Measurements from ENCODE around the gene ACTG1. TPM values are rescaled to one million over a fixed set of nuclear protein-coding genes. Genes with fewer than 3 reads are reported as not detected.
A peak's percentile ranks its signal among the peaks of the same experiment; 100 is the strongest.

Gene ACTG1
- total RNA-seq, 4 donors from 2014 or later = 2,510 to 3,878 (median 3,203) TPM

DNA sequence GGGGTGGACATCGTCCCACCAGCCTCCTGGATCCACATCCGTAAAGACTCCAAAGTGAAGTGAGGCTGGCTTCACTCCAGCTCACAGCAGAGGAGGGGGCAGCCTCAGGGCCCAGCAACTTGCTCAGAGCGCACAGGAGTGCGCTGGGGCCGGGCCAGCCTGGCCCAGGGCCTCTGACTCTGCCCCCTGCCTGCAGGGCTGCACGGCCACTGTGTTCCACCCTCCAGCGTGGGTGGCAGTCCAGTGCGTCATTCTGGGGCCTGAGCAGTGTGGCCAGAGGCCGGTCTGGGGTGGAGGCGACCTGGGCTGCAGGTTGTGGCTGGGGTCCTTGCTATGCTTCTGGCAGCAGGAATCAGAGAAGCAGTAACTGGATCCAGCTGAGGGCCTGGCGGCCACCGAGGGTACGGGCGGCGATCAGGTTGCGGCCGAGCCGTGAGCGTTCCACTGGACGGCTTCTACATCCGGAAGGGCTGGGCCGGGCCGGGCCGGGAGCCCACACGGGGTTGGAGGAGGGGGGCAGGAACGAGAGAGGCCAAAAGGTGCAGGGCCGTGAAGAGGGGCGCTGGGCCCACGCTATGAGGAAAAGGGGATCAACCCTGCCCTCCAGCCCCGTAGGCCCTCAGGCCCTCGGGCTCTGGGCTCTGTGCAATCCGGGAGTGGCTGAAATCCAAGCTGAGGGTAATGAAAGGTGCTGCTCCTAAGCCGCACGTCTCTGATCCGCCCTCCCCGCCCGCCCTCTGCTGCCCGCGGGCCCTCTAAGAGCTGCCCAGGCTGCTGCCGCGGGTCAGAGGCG lies 15.2 kb upstream of the ACTG1 start, which contains the start of gene FSCN2:
FSCN2 (plus strand) TSS at position 787 of the 793 bp plus-strand sequence. CDS start 155 bp downstream, outside the sequence.
- no peak within 1 kb of the TSS for H3K4me3 ChIP-seq

DNA sequence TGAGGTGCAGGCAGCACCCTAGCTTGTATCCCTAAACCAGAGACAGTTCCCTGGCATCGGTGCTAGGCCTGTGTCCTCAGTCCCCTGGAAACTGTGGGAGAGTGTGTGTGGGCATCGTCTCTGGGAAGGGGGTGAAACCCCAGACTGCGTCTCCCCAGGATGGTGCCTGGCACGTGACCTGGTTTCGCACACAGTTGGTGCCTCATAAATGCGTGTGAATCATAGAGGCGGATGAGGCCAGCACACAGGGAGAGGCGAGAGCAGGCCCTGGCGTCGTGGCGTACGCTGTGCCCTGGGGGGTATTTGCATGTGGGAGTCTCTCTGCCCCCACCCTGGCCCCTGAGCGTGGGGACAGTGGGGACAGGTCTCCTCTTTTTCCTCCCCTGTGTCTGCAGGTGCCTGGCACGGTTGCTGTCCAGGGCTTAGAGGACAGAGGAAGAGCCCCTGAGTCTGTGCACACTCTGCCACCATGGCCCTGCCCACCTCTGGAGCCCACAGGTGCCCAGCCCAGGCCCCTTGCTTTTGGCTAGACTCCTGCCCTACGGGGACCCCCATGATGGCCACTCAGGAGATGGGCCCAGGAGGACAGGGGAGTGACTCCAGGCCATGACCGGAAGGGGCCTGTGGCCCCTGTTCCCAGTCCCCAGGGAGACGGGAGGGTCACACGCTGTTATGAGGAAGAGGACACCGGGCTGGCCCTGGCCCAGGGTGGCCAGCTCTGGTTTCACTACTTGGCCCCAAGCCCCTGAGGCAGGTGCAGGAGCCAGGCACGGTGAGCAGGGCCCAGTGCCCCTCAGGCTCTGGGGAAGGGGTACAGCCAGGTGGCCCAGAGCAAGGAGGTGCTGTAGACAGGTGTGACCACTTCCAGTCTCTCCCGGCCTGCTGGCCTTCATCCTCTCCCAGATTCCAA lies 14.3 kb upstream of the ACTG1 start:
- peaks cover 0 to 8% of the 10 kb centered on the region in 2 donors for H3K27me3 ChIP-seq
- no peak for DNase-seq
- H3K36me3 ChIP-seq = no peaks in the 10 kb centered on the region
- H3K4me3 ChIP-seq = no peak overlapping the region
- H3K27ac ChIP-seq = no peak overlapping the region
- H3K9me3 ChIP-seq = no peaks in the 10 kb centered on the region
- peaks cover 0 to 7% (median 0%) of the 10 kb centered on the region in 4 donors for H3K4me1 ChIP-seq
- no peak for TF ChIP-seq POLR2A (IDR thresholded peaks at IDR 0.05)
- TF ChIP-seq, protein P1, sequence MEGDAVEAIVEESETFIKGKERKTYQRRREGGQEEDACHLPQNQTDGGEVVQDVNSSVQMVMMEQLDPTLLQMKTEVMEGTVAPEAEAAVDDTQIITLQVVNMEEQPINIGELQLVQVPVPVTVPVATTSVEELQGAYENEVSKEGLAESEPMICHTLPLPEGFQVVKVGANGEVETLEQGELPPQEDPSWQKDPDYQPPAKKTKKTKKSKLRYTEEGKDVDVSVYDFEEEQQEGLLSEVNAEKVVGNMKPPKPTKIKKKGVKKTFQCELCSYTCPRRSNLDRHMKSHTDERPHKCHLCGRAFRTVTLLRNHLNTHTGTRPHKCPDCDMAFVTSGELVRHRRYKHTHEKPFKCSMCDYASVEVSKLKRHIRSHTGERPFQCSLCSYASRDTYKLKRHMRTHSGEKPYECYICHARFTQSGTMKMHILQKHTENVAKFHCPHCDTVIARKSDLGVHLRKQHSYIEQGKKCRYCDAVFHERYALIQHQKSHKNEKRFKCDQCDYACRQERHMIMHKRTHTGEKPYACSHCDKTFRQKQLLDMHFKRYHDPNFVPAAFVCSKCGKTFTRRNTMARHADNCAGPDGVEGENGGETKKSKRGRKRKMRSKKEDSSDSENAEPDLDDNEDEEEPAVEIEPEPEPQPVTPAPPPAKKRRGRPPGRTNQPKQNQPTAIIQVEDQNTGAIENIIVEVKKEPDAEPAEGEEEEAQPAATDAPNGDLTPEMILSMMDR (IDR thresholded peaks at IDR 0.05) = no peak

More for the DNA sequence above, 15.2 kb upstream of the ACTG1 start, which contains the start of gene FSCN2:
- TF ChIP-seq POLR2A (IDR thresholded peaks at IDR 0.05) = no peak
- TF ChIP-seq, protein P1 (IDR thresholded peaks at IDR 0.05) = peak in 1 of 6 experiments; percentile 17
- Histone ChIP-seq H3K27me3 (peaks cover 0 to 8% of the 10 kb centered on the region in 2 donors), H3K9me3 (no peaks in the 10 kb centered on the region), H3K27ac (no peak within 1 kb of the TSS), H3K4me1 (peaks cover 0 to 7% (median 0%) of the 10 kb centered on the region in 4 donors), H3K36me3 (no peaks in the 10 kb centered on the region)
- DNase-seq = no peak

DNA sequence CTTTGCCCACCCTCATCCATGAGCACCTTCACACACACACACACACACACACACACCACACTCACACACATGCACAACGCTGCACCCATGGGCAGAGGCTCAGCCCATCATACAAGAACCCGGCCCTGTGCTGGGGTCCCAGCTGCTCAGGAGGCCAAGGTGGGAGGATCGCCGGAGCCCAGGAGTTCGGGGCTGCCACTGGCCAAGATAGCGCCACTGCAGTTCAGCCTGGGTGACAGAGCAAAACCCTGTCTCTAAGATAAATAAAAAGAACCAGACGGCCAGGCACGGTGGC lies 12.2 kb upstream of the ACTG1 start:
- Histone ChIP-seq H3K9me3 (no peaks in the 10 kb centered on the region), H3K4me3 (no peak overlapping the region), H3K27me3 (peaks cover 0 to 8% of the 10 kb centered on the region in 2 donors), H3K36me3 (no peaks in the 10 kb centered on the region), H3K4me1 (peaks cover 0 to 11% (median 2%) of the 10 kb centered on the region in 4 donors), H3K27ac (no peak overlapping the region)
- no peak for DNase-seq
- TF ChIP-seq, protein P1 (IDR thresholded peaks at IDR 0.05) = no peak
- TF ChIP-seq POLR2A (IDR thresholded peaks at IDR 0.05) = no peak

DNA sequence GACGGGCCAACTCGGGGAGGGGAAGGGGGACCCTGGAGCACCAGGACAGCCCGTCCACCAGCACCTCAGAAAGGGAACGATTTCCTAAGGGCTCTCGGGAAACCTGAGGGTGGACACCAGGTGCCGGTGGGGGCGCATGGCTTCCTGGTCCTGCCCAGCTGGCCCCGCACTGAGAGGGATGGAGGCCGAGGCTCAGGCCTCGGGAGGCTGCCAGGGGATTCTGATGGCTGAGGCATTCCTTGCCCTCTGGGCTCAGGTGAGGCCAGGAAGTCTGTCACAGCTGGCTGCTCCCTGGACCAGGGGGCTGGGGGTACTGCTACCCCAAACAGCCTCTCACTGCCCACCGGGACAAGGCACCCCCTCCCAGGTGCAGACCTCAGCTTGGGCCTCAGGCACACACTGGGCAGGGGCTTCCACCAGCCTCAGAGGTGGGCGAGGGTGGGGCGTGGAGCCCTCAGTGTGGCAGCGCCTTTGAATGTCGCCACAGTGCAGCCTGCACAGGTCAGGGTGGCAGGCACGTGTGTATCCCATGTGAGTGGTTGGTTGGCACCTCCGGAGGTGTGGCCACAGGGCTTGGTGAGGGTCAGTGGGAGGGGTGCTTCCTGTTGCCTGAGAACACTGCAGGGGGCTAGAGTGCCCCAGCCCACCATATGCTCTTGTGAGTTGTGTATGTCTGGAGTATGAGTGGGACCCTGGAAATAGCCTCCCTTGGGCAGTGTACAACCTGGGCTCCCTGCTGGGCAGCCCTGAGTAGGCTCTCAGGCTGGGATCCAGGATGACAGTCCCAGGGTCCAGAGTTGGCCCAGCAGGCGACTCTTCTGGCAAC lies 11.7 kb upstream of the ACTG1 start:
- H3K9me3 ChIP-seq = peaks cover 0 to 2% (median 0%) of the 10 kb centered on the region in 4 donors
- peaks cover 0 to 8% of the 10 kb centered on the region in 2 donors for H3K27me3 ChIP-seq
- no peak overlapping the region for H3K27ac ChIP-seq
- H3K4me1 ChIP-seq = peaks cover 0 to 16% (median 6%) of the 10 kb centered on the region in 4 donors
- DNase-seq = no peak
- no peak for TF ChIP-seq POLR2A (IDR thresholded peaks at IDR 0.05)
- H3K4me3 ChIP-seq = no peak overlapping the region
- H3K36me3 ChIP-seq = no peaks in the 10 kb centered on the region

DNA sequence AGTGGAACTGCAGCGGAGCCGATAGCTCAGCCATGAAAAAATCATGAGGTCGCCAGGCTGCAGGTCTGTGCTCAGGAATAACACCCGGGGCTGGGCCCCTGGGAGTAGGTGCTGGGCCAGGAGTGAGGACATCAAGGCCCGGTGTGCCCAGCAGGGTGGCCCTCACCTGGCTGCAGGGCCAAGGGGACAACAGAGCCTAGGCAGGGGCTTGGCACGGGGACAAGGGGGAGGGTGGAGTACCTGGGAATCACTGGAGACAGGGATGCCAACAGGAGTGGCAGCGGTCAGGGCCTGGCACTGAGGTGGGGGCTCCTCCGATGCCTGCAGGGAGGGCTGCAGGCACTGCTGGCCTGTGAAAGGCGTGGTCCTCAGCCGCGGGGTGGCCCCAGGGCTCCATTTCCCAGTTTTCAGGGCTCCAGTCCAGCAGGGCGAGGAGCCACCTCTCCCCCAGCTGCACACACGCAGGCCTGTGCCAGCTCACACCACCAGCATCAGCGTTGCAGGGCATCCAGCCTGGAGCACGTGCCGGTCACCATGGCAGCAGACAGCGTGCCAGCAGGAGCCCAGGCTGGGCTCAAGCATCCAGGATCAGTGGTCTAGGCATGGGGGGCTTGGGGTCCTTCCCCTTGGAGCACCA lies 10.9 kb upstream of the ACTG1 start:
- no peak overlapping the region for H3K27ac ChIP-seq
- H3K4me3 ChIP-seq = no peak overlapping the region
- no peak for DNase-seq
- H3K27me3 ChIP-seq = peaks cover 0 to 8% of the 10 kb centered on the region in 2 donors
- H3K9me3 ChIP-seq = peaks cover 0 to 3% (median 0%) of the 10 kb centered on the region in 4 donors
- peaks cover 0 to 23% (median 10%) of the 10 kb centered on the region in 4 donors for H3K4me1 ChIP-seq
- no peaks in the 10 kb centered on the region for H3K36me3 ChIP-seq
- no peak for TF ChIP-seq POLR2A (IDR thresholded peaks at IDR 0.05)
- TF ChIP-seq, protein P1 (IDR thresholded peaks at IDR 0.05) = no peak

Data from Peyer's patch (tissue), 4 donors.